HUES48 (cell line): ENCODE measurements around the gene PXK.

ENCODE experiments used
- H3K27ac ChIP-seq: one replicate; pipeline ENCODE4 v1.7.0; 2013; ENCODE audit warnings: low read depth, low read length, inconsistent platforms
- H3K27me3 ChIP-seq: 2 replicates; pipeline ENCODE4 v1.6.1; 2013; ENCODE audit warnings: mild to moderate bottlenecking, low read length; ENCODE audit not compliant: control insufficient read depth, insufficient read depth
- H3K36me3 ChIP-seq: 2 replicates; pipeline ENCODE4 v1.6.1; 2013; ENCODE audit warnings: low read length; ENCODE audit not compliant: control insufficient read depth, insufficient read depth
- H3K4me1 ChIP-seq: 2 replicates; pipeline ENCODE4 v1.6.1; 2013; ENCODE audit warnings: mild to moderate bottlenecking, low read length; ENCODE audit not compliant: control insufficient read depth, insufficient read depth
- H3K4me3 ChIP-seq: 2 replicates; pipeline ENCODE4 v1.5.1; 2013; ENCODE audit warnings: mild to moderate bottlenecking, low read depth, low read length
- H3K9ac ChIP-seq: 2 replicates; pipeline ENCODE4 v1.6.1; 2013; ENCODE audit warnings: mild to moderate bottlenecking, low read depth, low read length, moderate library complexity
- H3K9me3 ChIP-seq: 2 replicates; pipeline ENCODE4 v1.6.1; 2013; ENCODE audit warnings: low read length; ENCODE audit not compliant: control insufficient read depth, insufficient read depth

Gene PXK

DNA sequence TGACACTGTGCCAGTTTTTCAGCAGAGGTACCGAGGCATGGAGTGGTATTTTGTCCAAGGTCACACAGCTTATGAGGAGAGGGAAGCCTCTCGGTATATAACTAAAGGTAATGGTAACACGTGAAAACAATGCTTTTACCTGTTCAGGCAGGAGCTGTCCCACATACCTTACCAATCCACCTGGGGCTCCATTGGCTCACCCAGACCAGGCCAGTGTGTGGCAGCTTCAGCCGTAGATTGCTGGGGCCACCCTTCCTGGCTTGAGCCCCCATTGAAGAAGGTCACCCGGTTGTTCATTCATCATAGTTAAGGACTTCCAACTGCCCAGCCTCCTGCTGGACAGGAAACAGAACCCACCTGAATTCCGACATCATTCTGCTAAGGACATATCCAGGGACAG lies 35.8 kb upstream of the PXK start:
- H3K4me3 ChIP-seq: no peak overlapping the region
- no peaks in the 10 kb centered on the region for H3K36me3 ChIP-seq
- H3K27ac ChIP-seq: no peak overlapping the region
- no peaks in the 10 kb centered on the region for H3K27me3 ChIP-seq
- H3K9me3 ChIP-seq: peaks cover 3% of the 10 kb centered on the region; the same call in 1 of the 2 replicates
- H3K9ac ChIP-seq: no peak overlapping the region
- no peaks in the 10 kb centered on the region for H3K4me1 ChIP-seq

DNA sequence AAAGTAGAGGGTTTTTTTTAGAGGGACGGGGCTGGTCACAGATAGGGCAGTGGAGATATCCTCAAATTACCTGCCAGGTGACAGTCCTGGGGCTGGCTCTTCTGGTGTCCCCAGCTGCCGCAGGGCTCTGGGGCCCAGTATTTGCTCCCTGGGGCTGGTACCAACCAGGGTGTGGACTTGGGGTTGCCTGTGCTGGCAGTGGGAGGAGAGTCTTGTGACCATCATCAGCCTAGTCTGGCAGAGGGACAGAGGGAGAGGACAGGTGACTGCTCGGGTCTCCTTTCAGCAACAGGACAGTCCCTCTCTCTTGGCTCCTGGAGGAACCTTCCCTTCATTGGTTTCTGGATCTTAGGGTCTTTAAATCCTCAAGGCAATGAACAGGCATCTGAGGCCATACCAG lies 34.5 kb upstream of the PXK start:
- H3K4me1 ChIP-seq: no peaks in the 10 kb centered on the region
- H3K27me3 ChIP-seq: no peaks in the 10 kb centered on the region
- H3K9ac ChIP-seq: no peak overlapping the region
- H3K36me3 ChIP-seq: no peaks in the 10 kb centered on the region
- H3K27ac ChIP-seq: no peak overlapping the region
- no peak overlapping the region for H3K4me3 ChIP-seq
- H3K9me3 ChIP-seq: no peaks in the 10 kb centered on the region

GRCh38 chr3:58299075-58299474 lies 33.6 kb upstream of the PXK start:
- Histone ChIP-seq H3K27me3 (no peaks in the 10 kb centered on the region), H3K4me1 (no peaks in the 10 kb centered on the region), H3K9ac (no peak overlapping the region), H3K27ac (no peak overlapping the region), H3K4me3 (no peak overlapping the region), H3K36me3 (no peaks in the 10 kb centered on the region), H3K9me3 (no peaks in the 10 kb centered on the region)

- Histone ChIP-seq H3K4me3 (no peak overlapping the region), H3K27ac (no peak overlapping the region), H3K36me3 (no peaks in the 10 kb centered on the region), H3K9ac (no peak overlapping the region), H3K4me1 (no peaks in the 10 kb centered on the region), H3K9me3 (no peaks in the 10 kb centered on the region), H3K27me3 (no peaks in the 10 kb centered on the region)
These were observed 32.7 kb upstream of the PXK start for GRCh38 chr3:58299839-58300516.

GRCh38 chr3:58305882-58306711 lies 26.6 kb upstream of the PXK start, which contains the start of the genes HTD2 and RPP14:
TSS of gene HTD2 (plus strand) at chr3:58306520. CDS start at chr3:58317614, 11,094 bp downstream.
TSS of gene RPP14 (plus strand) at chr3:58306245. CDS start at chr3:58310330, 4,085 bp downstream.
- Histone ChIP-seq H3K4me3 (peak within 1 kb of the TSS; percentile 89), H3K4me1 (peaks cover 7% of the 10 kb centered on the region; the same call in 1 of the 2 replicates), H3K9me3 (no peaks in the 10 kb centered on the region), H3K36me3 (peaks cover 32% of the 10 kb centered on the region), H3K9ac (peak within 1 kb of the TSS; percentile 99), H3K27ac (peak within 1 kb of the TSS; percentile 98), H3K27me3 (no peaks in the 10 kb centered on the region)

- Histone ChIP-seq H3K4me1 (peaks cover 7% of the 10 kb centered on the region; the same call in 1 of the 2 replicates), H3K9ac (0 out of 2 replicates have a peak overlapping the region, but pooled peaks have one; percentile 99), H3K27me3 (no peaks in the 10 kb centered on the region), H3K36me3 (peaks cover 46% of the 10 kb centered on the region), H3K4me3 (peak overlapping the region; percentile 89), H3K9me3 (no peaks in the 10 kb centered on the region), H3K27ac (no peak overlapping the region)
These were observed 25.0 kb upstream of the PXK start for GRCh38 chr3:58307639-58308215.

GRCh38 chr3:58308728-58309127 lies 24.0 kb upstream of the PXK start:
- Histone ChIP-seq H3K27me3 (no peaks in the 10 kb centered on the region), H3K4me1 (peaks cover 7% of the 10 kb centered on the region; the same call in 1 of the 2 replicates), H3K36me3 (peaks cover 56% of the 10 kb centered on the region), H3K27ac (no peak overlapping the region), H3K9ac (no peak overlapping the region), H3K9me3 (no peaks in the 10 kb centered on the region), H3K4me3 (no peak overlapping the region)

- no peaks in the 10 kb centered on the region for H3K27me3 ChIP-seq
- H3K9me3 ChIP-seq: no peaks in the 10 kb centered on the region
- no peak overlapping the region for H3K27ac ChIP-seq
- peaks cover 17% of the 10 kb centered on the region for H3K4me1 ChIP-seq
- H3K4me3 ChIP-seq: no peak overlapping the region
- peaks cover 69% of the 10 kb centered on the region for H3K36me3 ChIP-seq
- H3K9ac ChIP-seq: no peak overlapping the region
These were observed 14.9 kb upstream of the PXK start for GRCh38 chr3:58317811-58318210.

- peak overlapping the region; percentile 74 for H3K27ac ChIP-seq
- H3K4me1 ChIP-seq: peaks cover 18% of the 10 kb centered on the region
- no peaks in the 10 kb centered on the region for H3K9me3 ChIP-seq
- peaks cover 31% of the 10 kb centered on the region for H3K36me3 ChIP-seq
- peak overlapping the region; percentile 41 for H3K4me3 ChIP-seq
- H3K9ac ChIP-seq: no peak overlapping the region
- no peaks in the 10 kb centered on the region for H3K27me3 ChIP-seq
These were observed 10.9 kb upstream of the PXK start for GRCh38 chr3:58321791-58322190.

DNA sequence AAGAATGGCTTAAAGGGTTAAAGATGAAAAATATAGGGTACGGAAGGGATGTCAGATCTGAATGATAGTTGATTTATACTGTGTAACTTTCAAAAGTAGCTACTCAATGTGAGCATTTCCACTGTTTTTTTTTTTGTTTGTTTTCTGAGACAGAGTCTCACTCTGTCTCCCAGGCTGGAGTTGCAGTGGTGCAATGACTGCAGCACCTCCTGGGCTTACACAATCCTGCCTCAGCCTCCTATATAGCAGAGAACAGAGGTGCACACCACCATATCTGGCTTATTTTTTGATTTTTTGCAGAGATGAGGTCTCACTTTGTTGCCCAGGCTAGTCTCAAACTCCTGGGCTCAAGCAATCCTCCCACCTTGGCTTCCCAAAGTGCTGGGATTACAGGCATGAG lies 9.9 kb upstream of the PXK start:
- Histone ChIP-seq H3K27ac (no peak overlapping the region), H3K9ac (no peak overlapping the region), H3K4me1 (peaks cover 18% of the 10 kb centered on the region), H3K36me3 (peaks cover 21% of the 10 kb centered on the region), H3K27me3 (no peaks in the 10 kb centered on the region), H3K4me3 (no peak overlapping the region), H3K9me3 (no peaks in the 10 kb centered on the region)
